ENCODE measurements around the gene TMPRSS2.

The TMPRSS2 gene

DNA sequence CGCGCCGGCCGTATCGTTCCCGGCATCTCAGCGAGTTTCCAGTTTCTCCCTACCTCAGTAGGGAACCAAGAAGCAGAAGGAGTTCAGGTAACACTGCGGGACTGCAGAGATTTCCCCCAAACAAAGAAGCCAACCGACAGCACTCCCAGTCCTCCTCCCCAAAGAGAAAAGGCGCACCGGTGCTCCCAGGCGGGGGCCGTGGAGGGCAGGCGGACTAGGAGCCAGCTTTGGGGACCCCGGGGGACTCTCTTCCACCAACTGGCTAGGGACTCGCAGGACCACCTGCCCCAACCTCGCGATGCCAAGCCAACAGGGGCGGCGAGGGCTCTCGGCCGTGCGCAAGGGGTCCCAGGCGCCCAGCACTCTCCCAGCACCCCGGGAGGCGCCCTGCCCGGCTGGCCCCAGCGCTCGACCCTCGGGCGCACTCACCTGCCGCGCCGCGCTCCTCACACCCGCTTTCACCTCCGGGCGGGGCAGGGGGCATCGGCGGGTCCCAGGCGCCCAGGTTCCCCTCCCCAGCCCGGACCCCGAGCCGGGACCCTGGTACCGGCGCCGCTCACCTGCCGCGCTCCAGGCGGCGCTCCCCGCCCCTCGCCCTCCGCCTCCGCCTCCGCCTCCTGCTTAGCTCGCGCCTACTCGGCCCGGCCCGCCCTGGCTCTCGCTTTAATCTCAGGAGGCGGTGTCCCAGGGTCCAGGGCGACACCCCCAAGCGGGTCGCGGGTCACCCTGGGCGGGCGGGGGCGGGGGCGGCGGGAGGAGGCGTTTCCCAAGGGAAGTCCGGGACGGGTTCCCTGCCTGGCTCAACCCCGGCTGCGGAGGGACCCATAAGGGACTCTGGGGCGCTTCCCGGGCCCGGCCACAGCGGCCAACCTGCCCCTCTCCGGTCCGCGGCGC is at the start of gene TMPRSS2:
Gene TMPRSS2, minus strand, starts transcription at position 638 of the 894 bp plus-strand sequence. CDS start 10,025 bp downstream, outside the sequence.
- Histone ChIP-seq H3K9me3 (ENCODE audit: control insufficient read depth, insufficient read depth, low read length) (no peaks in the 10 kb centered on the region), H3K4me3 (ENCODE audit: low read length) (peak within 1 kb of the TSS; percentile 77), H3K4me1 (ENCODE audit: control insufficient read depth, insufficient read depth, low read length) (peaks cover 5% of the 10 kb centered on the region), H3K27me3 (ENCODE audit: control insufficient read depth, insufficient read depth, low read length) (peaks cover 15% of the 10 kb centered on the region), H3K27ac (ENCODE audit: low read length) (no peak within 1 kb of the TSS), H3K36me3 (ENCODE audit: control insufficient read depth, insufficient read depth, low read length) (no peaks in the 10 kb centered on the region)
- WGBS (ENCODE audit: insufficient coverage, insufficient read length) = no CpG with 5 or more reads among the region's 85 CpGs
- no peak for DNase-seq (ENCODE audit: low read depth, low spot score)

DNA sequence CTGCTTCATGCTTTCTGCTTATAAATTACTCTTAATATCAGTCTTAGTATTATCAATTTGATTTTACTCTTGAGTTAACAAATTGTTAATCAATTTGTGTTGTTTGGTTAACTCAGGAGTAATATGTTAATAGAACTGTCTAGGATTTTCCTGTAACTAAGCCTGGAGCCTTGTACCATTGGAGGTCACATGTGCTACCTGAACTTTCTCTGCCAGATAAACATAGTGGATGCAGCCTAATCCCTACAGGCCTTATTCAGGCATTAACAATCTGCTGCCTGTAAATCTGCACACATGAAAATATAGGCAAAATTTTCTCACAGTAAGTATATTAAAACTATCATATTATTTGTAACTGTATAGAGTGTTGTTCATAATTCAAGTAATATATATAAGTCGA is 47.1 kb upstream of the TMPRSS2 start:
- no CpG with 5 or more reads among the region's 1 CpG for WGBS (ENCODE audit: insufficient coverage, insufficient read length)

DNA sequence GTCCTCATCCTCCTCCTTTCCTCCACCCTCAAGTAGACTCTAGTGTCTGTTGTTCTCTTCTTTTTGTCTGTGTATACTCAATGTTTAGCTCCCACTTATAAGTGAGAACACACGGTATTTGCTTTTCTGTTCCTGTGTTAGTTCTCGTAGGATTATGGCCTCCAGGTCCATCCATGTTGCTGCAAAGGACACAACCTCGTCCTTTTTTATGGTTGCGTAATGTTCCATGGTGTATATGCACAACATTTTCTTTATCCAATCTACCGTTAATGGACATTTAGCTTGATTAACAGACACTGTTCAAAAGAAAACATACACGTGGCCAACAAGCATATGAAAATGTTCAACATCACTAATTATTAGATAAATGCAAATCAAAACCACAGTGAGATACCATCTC is 44.3 kb upstream of the TMPRSS2 start:
- no peaks in the 10 kb centered on the region for H3K36me3 ChIP-seq (ENCODE audit: control insufficient read depth, insufficient read depth, low read length)

More for the DNA sequence above, 47.1 kb upstream of the TMPRSS2 start:
- no peak overlapping the region for H3K4me3 ChIP-seq (ENCODE audit: low read length)
- no peaks in the 10 kb centered on the region for H3K27me3 ChIP-seq (ENCODE audit: control insufficient read depth, insufficient read depth, low read length)
- H3K4me1 ChIP-seq (ENCODE audit: control insufficient read depth, insufficient read depth, low read length) = no peaks in the 10 kb centered on the region
- H3K27ac ChIP-seq (ENCODE audit: low read length) = no peak overlapping the region
- no peaks in the 10 kb centered on the region for H3K36me3 ChIP-seq (ENCODE audit: control insufficient read depth, insufficient read depth, low read length)
- DNase-seq (ENCODE audit: low read depth, low spot score) = no peak
- no peaks in the 10 kb centered on the region for H3K9me3 ChIP-seq (ENCODE audit: control insufficient read depth, insufficient read depth, low read length)

GRCh38 chr21:41548781-41549180 is 40.8 kb upstream of the TMPRSS2 start:
- no peak overlapping the region for H3K4me3 ChIP-seq (ENCODE audit: low read length)
- no peaks in the 10 kb centered on the region for H3K4me1 ChIP-seq (ENCODE audit: control insufficient read depth, insufficient read depth, low read length)
- H3K36me3 ChIP-seq (ENCODE audit: control insufficient read depth, insufficient read depth, low read length) = no peaks in the 10 kb centered on the region
- H3K9me3 ChIP-seq (ENCODE audit: control insufficient read depth, insufficient read depth, low read length) = no peaks in the 10 kb centered on the region
- H3K27ac ChIP-seq (ENCODE audit: low read length) = no peak overlapping the region
- WGBS (ENCODE audit: insufficient coverage, insufficient read length) = no CpG with 5 or more reads among the region's 8 CpGs
- no peaks in the 10 kb centered on the region for H3K27me3 ChIP-seq (ENCODE audit: control insufficient read depth, insufficient read depth, low read length)
- DNase-seq (ENCODE audit: low read depth, low spot score) = no peak

More for the DNA sequence above, 44.3 kb upstream of the TMPRSS2 start:
- Histone ChIP-seq H3K27ac (ENCODE audit: low read length) (no peak overlapping the region), H3K27me3 (ENCODE audit: control insufficient read depth, insufficient read depth, low read length) (no peaks in the 10 kb centered on the region), H3K9me3 (ENCODE audit: control insufficient read depth, insufficient read depth, low read length) (no peaks in the 10 kb centered on the region), H3K4me3 (ENCODE audit: low read length) (no peak overlapping the region), H3K4me1 (ENCODE audit: control insufficient read depth, insufficient read depth, low read length) (no peaks in the 10 kb centered on the region)
- no peak for DNase-seq (ENCODE audit: low read depth, low spot score)
- no CpG with 5 or more reads among the region's 6 CpGs for WGBS (ENCODE audit: insufficient coverage, insufficient read length)

DNA sequence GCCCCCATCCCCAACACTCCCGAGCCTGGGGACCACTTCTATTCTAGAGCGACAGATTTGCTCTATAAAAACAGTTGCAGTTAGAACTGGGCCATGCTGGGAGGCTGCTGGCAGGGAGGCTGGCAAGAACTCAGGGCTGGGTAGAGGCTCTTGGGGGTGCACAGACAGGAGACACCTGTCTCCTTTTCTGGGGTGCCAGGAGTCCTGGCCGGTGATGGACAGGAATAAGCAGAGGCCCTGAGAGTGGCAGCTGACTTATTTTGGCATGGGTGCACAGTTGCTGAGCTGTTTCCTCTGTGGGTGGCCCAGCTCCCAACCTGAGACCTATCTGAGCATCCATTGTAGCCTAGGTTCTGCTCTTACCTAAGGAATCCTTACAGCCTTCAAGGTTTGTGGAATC is 39.2 kb upstream of the TMPRSS2 start:
- H3K9me3 ChIP-seq (ENCODE audit: control insufficient read depth, insufficient read depth, low read length) = no peaks in the 10 kb centered on the region
- H3K27me3 ChIP-seq (ENCODE audit: control insufficient read depth, insufficient read depth, low read length) = no peaks in the 10 kb centered on the region
- H3K27ac ChIP-seq (ENCODE audit: low read length) = no peak overlapping the region
- H3K4me1 ChIP-seq (ENCODE audit: control insufficient read depth, insufficient read depth, low read length) = no peaks in the 10 kb centered on the region
- WGBS (ENCODE audit: insufficient coverage, insufficient read length) = no CpG with 5 or more reads among the region's 3 CpGs
- no peaks in the 10 kb centered on the region for H3K36me3 ChIP-seq (ENCODE audit: control insufficient read depth, insufficient read depth, low read length)
- DNase-seq (ENCODE audit: low read depth, low spot score) = no peak
- H3K4me3 ChIP-seq (ENCODE audit: low read length) = no peak overlapping the region

GRCh38 chr21:41545500-41546359 is 37.8 kb upstream of the TMPRSS2 start:
- no peak overlapping the region for H3K4me3 ChIP-seq (ENCODE audit: low read length)
- no peak for DNase-seq (ENCODE audit: low read depth, low spot score)
- no peaks in the 10 kb centered on the region for H3K9me3 ChIP-seq (ENCODE audit: control insufficient read depth, insufficient read depth, low read length)
- H3K36me3 ChIP-seq (ENCODE audit: control insufficient read depth, insufficient read depth, low read length) = no peaks in the 10 kb centered on the region
- H3K4me1 ChIP-seq (ENCODE audit: control insufficient read depth, insufficient read depth, low read length) = no peaks in the 10 kb centered on the region
- H3K27me3 ChIP-seq (ENCODE audit: control insufficient read depth, insufficient read depth, low read length) = no peaks in the 10 kb centered on the region
- no CpG with 5 or more reads among the region's 7 CpGs for WGBS (ENCODE audit: insufficient coverage, insufficient read length)
- H3K27ac ChIP-seq (ENCODE audit: low read length) = no peak overlapping the region

DNA sequence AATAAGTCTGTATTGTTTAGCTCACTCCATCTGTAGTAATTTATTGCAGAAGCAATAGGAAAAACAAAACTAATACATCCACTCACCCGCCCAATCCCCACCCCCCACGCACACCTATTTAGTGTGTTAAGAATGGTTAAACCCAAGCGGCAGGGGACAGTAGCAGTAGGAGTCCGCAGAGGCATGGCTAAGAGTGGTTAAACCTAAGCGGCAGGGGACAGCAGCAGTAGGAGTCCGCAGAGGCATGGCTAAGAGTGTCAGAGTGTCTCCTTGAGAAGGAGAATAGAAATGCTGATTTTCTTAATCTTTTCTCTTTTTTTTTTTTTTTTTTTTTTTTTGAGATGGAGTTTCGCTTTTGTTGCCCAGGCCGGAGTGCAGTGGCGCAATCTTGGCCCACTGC is 34.8 kb upstream of the TMPRSS2 start:
- Histone ChIP-seq H3K27me3 (ENCODE audit: control insufficient read depth, insufficient read depth, low read length) (no peaks in the 10 kb centered on the region), H3K9me3 (ENCODE audit: control insufficient read depth, insufficient read depth, low read length) (no peaks in the 10 kb centered on the region), H3K27ac (ENCODE audit: low read length) (no peak overlapping the region), H3K4me1 (ENCODE audit: control insufficient read depth, insufficient read depth, low read length) (no peaks in the 10 kb centered on the region), H3K36me3 (ENCODE audit: control insufficient read depth, insufficient read depth, low read length) (no peaks in the 10 kb centered on the region), H3K4me3 (ENCODE audit: low read length) (no peak overlapping the region)
- WGBS (ENCODE audit: insufficient coverage, insufficient read length) = no CpG with 5 or more reads among the region's 9 CpGs
- DNase-seq (ENCODE audit: low read depth, low spot score) = no peak

GRCh38 chr21:41537356-41537755 is 29.4 kb upstream of the TMPRSS2 start:
- H3K4me3 ChIP-seq (ENCODE audit: low read length) = no peak overlapping the region
- no peaks in the 10 kb centered on the region for H3K36me3 ChIP-seq (ENCODE audit: control insufficient read depth, insufficient read depth, low read length)
- no peaks in the 10 kb centered on the region for H3K9me3 ChIP-seq (ENCODE audit: control insufficient read depth, insufficient read depth, low read length)
- H3K27ac ChIP-seq (ENCODE audit: low read length) = no peak overlapping the region
- no CpG with 5 or more reads among the region's 8 CpGs for WGBS (ENCODE audit: insufficient coverage, insufficient read length)
- H3K4me1 ChIP-seq (ENCODE audit: control insufficient read depth, insufficient read depth, low read length) = no peaks in the 10 kb centered on the region; the same call in 1 of the 2 replicates
- DNase-seq (ENCODE audit: low read depth, low spot score) = no peak
- no peaks in the 10 kb centered on the region for H3K27me3 ChIP-seq (ENCODE audit: control insufficient read depth, insufficient read depth, low read length)

DNA sequence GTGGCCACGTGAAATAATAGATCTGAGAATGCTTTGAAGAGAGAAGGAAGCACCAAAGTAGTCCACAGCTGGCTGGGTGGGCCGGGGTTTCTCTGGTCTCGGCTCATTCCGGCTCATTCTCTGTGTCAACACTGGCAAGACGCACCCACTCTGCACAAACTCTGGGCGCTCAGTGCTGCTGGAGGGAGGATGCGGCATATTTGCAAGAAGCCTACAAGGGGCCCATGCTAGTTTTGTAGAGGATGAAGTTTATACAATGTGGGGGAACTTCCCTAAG is 28.8 kb upstream of the TMPRSS2 start:
- no CpG with 5 or more reads among the region's 7 CpGs for WGBS (ENCODE audit: insufficient coverage, insufficient read length)
- Histone ChIP-seq H3K36me3 (ENCODE audit: control insufficient read depth, insufficient read depth, low read length) (no peaks in the 10 kb centered on the region), H3K4me1 (ENCODE audit: control insufficient read depth, insufficient read depth, low read length) (no peaks in the 10 kb centered on the region; the same call in 1 of the 2 replicates), H3K9me3 (ENCODE audit: control insufficient read depth, insufficient read depth, low read length) (no peaks in the 10 kb centered on the region), H3K27ac (ENCODE audit: low read length) (no peak overlapping the region), H3K27me3 (ENCODE audit: control insufficient read depth, insufficient read depth, low read length) (no peaks in the 10 kb centered on the region), H3K4me3 (ENCODE audit: low read length) (no peak overlapping the region)
- DNase-seq (ENCODE audit: low read depth, low spot score) = no peak

DNA sequence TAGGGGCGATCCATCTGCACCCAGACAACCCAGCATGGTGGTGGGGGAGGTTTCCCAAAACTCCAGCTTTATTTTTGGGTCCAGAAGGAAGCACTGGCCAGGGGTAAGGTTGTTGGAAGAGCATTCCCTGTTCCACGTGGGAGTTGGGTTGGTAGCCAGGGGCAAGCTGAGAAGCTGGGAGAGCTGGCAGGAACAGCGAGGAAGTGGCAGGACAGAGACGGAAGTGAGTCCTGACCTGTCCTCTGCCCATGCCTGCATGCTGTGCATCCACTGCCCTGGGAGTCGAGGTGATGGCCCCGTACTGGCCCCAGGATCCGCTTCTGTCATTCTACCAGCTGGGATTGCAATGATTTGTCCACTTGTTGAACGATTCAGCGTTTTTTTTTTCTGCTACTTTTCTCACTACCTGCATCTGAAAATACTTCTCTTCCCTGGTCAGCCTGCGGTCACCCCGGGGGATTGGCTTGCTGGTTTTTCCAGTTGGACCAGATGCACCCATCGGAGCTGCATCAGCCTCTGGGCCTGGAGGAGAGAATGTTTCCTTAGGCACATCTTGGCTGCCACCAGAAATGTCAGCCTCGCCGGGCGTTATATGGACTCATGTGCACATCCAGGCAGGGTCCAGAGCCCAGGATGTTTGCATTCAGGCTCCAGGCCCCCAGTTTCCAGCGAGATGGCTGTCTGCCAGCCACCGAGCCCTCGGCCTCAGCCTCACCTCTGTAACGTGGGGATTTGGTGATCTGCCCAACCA is 28.3 kb upstream of the TMPRSS2 start:
- Histone ChIP-seq H3K27me3 (ENCODE audit: control insufficient read depth, insufficient read depth, low read length) (no peaks in the 10 kb centered on the region), H3K27ac (ENCODE audit: low read length) (no peak overlapping the region), H3K9me3 (ENCODE audit: control insufficient read depth, insufficient read depth, low read length) (no peaks in the 10 kb centered on the region), H3K36me3 (ENCODE audit: control insufficient read depth, insufficient read depth, low read length) (no peaks in the 10 kb centered on the region), H3K4me3 (ENCODE audit: low read length) (no peak overlapping the region; the same call in 1 of the 2 replicates), H3K4me1 (ENCODE audit: control insufficient read depth, insufficient read depth, low read length) (no peaks in the 10 kb centered on the region; the same call in 1 of the 2 replicates)
- DNase-seq (ENCODE audit: low read depth, low spot score) = no peak
- WGBS (ENCODE audit: insufficient coverage, insufficient read length) = no CpG with 5 or more reads among the region's 19 CpGs
